SHP77 (cell line): ENCODE data around the gene POLR3E.
"Not testable (repeated sequence)": the region's sequence is repeated elsewhere in the genome, so short reads cannot be mapped to it uniquely, and the experiment has no call there.

Experiments used
- DNase-seq, 2 experiments: peaks; one replicate each; lab custom pipeline; 2025; lab: John Stamatoyannopoulos, UW

Gene POLR3E

GRCh38 chr16:22292320-22292719 is 4.9 kb upstream of the POLR3E start:
- DNase-seq, result no peak

- DNase-seq, result no peak
These were observed 3.8 kb upstream of the POLR3E start for GRCh38 chr16:22293137-22294106.

GRCh38 chr16:22296225-22297113 is 740 bp upstream of the POLR3E start:
- peak; percentile 46 to 75 for DNase-seq

- peak; percentile 74 to 83 for DNase-seq
These were observed 893 bp downstream of the POLR3E start for GRCh38 chr16:22297871-22298733.

- no peak for DNase-seq
These were observed 1.8 kb downstream of the POLR3E start for GRCh38 chr16:22299036-22299435.

- DNase-seq, result peak; percentile 35 to 51
These were observed 3.3 kb downstream of the POLR3E start for GRCh38 chr16:22300427-22301071.

DNA sequence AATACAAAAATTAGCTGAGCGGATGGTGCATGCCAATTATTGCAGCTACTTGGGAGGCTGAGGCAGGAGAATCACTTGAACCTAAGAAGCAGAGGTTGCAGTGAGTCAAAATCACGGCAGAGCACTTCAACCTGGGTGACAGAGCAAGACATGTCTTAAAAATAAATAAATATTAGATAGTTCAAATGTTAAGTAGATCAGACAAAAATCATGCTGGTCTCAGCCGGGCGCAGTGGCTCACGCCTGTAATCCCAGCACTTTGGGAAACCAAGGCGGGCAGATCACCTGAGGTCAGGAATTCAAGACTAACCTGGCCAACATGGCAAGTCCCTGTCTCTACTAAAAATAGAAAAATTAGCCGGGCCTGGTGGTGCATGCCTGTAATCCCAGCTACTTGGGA is 4.2 kb downstream of the POLR3E start:
- DNase-seq, result not testable (repeated sequence)

GRCh38 chr16:22302776-22303363 is 5.7 kb downstream of the POLR3E start:
- no peak for DNase-seq

GRCh38 chr16:22304411-22304810 is 7.2 kb downstream of the POLR3E start:
- no peak for DNase-seq

DNA sequence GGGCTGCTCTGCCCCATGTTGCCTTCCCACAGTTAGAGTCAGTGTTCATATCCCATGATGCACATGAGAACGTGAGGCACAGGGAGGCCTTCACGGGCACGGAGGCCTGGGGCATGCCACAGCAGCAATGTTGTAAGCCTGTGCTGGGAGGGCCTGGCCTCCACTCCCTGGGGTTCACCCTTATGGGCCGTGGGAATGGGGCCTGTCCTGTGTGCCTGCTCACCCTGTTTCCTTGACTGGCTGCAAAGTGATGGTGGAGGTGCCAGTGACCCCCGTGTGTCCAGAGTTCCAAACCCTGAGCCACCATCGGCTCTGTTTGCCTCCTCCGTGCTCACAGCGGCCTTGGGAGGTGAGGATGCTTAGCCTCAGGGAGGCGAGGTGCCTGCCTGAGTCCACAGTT is 9.6 kb downstream of the POLR3E start:
- no peak for DNase-seq

GRCh38 chr16:22307838-22308237 is 10.6 kb downstream of the POLR3E start:
- DNase-seq, result no peak

- no peak for DNase-seq
These were observed 11.8 kb downstream of the POLR3E start for GRCh38 chr16:22308824-22309520.

DNA sequence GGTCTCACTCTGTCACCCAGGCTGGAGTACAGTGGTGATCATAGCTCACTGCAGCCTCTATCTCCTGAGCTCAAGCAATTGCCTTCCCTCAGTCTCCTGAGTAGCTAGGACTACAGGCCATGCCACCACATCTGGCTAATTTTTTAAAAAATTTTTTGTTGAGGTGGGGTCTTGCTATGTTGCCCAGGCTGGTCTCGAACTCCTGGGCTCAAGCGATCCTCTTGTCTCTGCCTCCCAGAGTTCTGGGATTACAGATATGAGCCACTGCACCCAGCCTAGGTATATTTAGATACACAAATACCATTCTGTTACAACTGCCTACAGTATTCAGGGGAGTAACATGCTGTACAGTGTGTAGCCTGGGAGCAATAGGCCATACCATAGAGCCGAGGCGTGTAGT is 14.3 kb downstream of the POLR3E start:
- DNase-seq, result no peak

DNA sequence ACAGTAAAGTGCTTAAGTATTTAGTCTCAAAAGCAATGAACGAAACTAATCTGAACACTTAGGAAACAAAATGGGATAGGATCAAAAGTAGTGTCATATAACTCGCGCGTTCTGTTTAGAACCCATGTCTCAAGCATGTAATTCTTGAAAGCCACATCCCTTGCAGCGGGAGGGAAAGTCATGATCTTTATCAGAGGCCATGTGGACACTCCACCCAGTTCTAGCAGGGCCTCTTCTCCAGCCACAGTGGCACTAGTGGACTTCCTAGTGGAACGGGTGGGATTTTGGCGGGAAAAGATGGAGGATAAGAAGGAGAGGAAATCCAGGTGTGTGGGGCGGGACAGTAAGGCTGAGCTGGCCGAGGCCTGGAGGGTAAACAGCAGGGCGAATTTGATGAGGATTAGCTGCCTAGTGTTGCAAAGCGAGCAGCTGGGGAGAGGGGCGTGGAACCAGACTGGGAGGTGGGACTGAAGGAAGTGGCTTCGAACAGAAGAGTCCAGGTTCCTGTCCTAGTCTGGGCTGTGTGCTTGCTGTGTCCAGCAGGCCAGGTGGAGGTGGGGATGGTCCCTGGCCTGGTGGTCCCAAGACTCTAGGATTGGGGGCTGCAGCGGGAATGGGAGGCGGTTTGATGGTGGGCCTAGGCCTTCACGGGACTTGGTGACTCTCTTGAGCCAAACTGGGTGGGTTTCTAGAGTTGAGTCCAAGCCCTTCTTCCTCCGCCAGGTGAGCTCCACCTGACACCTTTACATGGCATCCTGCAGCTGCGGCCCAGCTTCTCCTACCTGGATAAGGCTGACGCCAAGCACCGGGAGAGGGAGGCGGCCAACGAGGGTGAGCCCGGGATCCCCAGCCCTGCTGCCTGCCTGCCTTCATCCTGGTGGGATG is 15.9 kb downstream of the POLR3E start:
- no peak for DNase-seq

DNA sequence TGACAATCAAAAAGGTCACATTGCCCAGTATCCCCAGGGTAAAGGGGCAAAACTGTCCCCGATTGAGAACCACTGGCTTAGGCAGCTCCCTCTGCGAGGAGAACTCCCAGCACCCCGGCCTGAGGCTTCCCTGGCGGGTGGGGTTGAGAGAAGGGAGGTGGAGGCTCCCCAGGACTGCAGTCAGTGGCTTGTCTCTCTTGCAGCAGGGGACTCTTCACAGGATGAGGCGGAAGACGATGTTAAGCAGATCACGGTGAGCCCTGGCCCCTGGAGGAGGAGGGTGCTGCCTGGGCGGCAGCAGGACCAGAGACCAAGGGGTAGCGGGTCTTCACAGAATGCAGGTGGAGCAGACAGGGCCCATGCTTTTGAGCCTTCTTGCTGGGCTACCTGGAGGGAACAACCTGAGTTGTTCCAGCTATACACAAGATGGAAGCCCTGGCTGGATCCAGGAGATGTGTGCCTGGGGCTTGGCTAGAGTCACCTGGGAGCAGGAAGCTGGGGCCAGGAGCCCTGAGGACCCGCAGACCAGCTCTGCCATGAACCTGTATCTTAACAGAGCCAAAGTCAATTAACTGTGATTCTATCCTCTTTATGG is 16.8 kb downstream of the POLR3E start:
- no peak for DNase-seq

DNA sequence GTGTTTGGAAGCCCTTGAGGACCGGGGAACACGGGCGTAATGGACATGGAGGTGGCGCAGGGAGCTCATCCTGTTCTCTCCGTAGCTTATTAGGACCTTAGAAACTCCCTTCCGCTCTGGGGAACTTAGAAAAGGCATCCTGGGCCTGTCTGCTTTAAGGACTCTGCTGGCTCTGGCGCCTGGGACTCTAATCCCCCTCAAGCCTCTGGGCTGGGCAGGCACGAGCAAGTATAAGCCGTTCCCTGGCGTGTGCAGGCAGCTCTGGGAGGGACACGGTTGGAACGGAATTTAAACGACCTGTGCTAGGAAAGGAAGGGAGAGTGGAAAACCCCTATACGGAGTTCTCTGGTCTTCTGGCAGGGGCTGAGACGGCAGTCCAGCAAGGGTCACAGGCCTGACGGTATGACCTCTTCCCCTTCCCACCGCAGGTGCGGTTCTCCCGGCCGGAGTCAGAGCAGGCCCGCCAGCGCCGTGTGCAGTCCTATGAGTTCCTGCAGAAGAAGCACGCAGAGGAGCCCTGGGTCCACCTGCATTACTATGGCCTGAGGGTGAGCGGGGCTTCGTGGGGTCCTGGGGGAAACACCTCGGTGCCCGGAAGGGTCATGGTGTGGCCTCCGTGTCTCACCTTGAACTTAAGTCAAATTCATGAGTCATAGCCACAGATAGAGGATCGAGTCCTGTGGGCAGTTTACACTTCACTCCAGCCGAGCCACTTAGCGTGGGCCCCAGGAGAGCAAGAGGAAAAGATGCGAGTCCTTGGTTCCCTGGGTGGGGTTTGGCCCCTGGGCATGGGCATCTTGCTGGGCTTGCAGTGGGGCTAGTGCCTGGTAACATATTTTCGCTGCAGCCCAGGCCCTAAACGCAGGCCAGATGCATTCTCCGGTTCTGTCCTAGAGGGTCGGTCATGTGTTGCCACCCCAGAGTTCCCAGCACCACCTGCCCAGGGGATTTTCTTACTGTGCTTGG is 17.7 kb downstream of the POLR3E start:
- no peak for DNase-seq

DNA sequence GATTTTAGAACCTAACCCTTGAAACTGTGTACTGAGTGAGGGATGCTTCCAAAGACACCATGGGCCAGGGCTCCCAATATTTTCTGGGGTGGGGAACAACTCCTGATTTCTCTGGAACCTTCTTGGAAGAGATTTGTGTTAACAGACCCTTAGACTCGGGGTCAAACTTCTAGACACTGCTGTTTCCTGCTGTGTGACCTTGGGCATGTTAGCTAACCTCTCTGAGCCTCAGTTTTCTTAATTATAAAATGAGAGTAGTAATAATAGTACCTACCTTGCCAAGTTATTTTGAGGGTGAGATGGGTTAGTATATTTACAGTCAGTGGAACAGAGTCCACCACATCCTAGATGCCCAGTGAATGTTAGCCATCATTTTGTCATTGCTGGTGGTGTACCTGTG is 18.8 kb downstream of the POLR3E start:
- DNase-seq, result no peak

DNA sequence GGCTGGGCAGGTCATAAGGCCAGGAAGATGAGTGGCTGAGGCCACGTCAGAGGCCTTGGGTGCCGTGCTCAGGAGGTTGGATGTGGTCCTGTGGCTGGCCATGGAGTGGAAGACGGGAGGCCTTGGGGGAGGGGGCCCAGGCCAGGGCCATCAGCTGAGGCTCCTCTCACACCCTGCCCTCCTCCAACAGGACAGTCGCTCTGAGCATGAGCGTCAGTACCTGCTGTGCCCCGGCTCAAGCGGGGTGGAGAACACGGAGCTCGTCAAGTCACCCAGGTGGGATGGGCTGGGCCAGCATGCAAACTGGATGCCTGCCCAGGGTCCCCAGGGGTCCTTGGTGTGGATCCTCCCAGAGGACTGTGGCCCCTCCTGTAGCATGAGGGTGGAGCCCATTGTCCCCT is 19.2 kb downstream of the POLR3E start:
- no peak for DNase-seq
